Suprapubic skin (tissue), 3 donors: Measurements from ENCODE around the gene FABP1.

Source experiments
- CTCF ChIP-seq, 2 donors: fragments of 200-600 bp in 1 of 2; fragments of 450-650 bp in 1 of 2; sonication (generic) in 1 of 2; IDR thresholded peaks; one replicate each; pipeline ENCODE4 v1.5.1; 2016 to 2019; ENCODE audit warnings: antibody characterized with exemption in 2 of 2, mild to moderate bottlenecking in 1 of 2, moderate library complexity in 1 of 2
- POLR2AphosphoS5 ChIP-seq, 3 donors: sonication (generic); formaldehyde crosslinking; IDR thresholded peaks; one replicate each; pipeline ENCODE4 v1.6.1; 2017; ENCODE audit warnings: antibody characterized with exemption in 3 of 3

- peak in 1 of 2 donors; percentile 7 for TF ChIP-seq CTCF (IDR thresholded peaks at IDR 0.05)
- no peak for TF ChIP-seq POLR2AphosphoS5 (IDR thresholded peaks at IDR 0.05)
These were observed 42.6 kb upstream of the FABP1 start for GRCh38 chr2:88170472-88170892.
